Activated CD4-positive, alpha-beta T cell treated with anti-CD3 and anti-CD28 coated beads, Interleukin-2, amount 50 U/mL, for 4 hours (primary cell): Measurements from ENCODE around the gene PHACTR1.

Experiments
- DNase-seq, 2 experiments: peaks; one replicate each; pipeline ENCODE4 v3.0.0-alpha.2; 2020

PHACTR1 gene

GRCh38 chr6:13172291-13172690 lies 455.7 kb downstream of the PHACTR1 start:
- DNase-seq: no peak

- no peak for DNase-seq
These were observed 458.5 kb downstream of the PHACTR1 start for GRCh38 chr6:13175087-13175486.

- DNase-seq: no peak
These were observed 459.2 kb downstream of the PHACTR1 start for GRCh38 chr6:13175759-13176158.

- no peak for DNase-seq
These were observed 461.1 kb downstream of the PHACTR1 start for GRCh38 chr6:13177664-13178063.

GRCh38 chr6:13178107-13178506 lies 461.5 kb downstream of the PHACTR1 start:
- DNase-seq: no peak

GRCh38 chr6:13180538-13180937 lies 464.0 kb downstream of the PHACTR1 start:
- no peak for DNase-seq

GRCh38 chr6:13181393-13181792 lies 464.8 kb downstream of the PHACTR1 start:
- DNase-seq: no peak

- DNase-seq: no peak
These were observed 467.0 kb downstream of the PHACTR1 start for GRCh38 chr6:13183415-13184088.

GRCh38 chr6:13184089-13184468 lies 467.5 kb downstream of the PHACTR1 start:
- no peak for DNase-seq

- no peak for DNase-seq
These were observed 468.0 kb downstream of the PHACTR1 start for GRCh38 chr6:13184547-13184946.

- DNase-seq: no peak
These were observed 470.3 kb downstream of the PHACTR1 start for GRCh38 chr6:13186861-13187260.

GRCh38 chr6:13187692-13188091 lies 471.1 kb downstream of the PHACTR1 start:
- DNase-seq: no peak

GRCh38 chr6:13188306-13188705 lies 471.7 kb downstream of the PHACTR1 start:
- DNase-seq: no peak

GRCh38 chr6:13189710-13190109 lies 473.1 kb downstream of the PHACTR1 start:
- no peak for DNase-seq

- DNase-seq: no peak
These were observed 473.8 kb downstream of the PHACTR1 start for GRCh38 chr6:13190376-13190775.

- no peak for DNase-seq
These were observed 474.9 kb downstream of the PHACTR1 start for GRCh38 chr6:13191461-13191860.

GRCh38 chr6:13194852-13195251 lies 478.3 kb downstream of the PHACTR1 start:
- no peak for DNase-seq

- DNase-seq: no peak
These were observed 479.2 kb downstream of the PHACTR1 start for GRCh38 chr6:13195803-13196202.

- no peak for DNase-seq
These were observed 481.6 kb downstream of the PHACTR1 start for GRCh38 chr6:13198168-13198567.

- no peak for DNase-seq
These were observed 484.8 kb downstream of the PHACTR1 start for GRCh38 chr6:13201336-13201735.

- DNase-seq: no peak
These were observed 486.6 kb downstream of the PHACTR1 start for GRCh38 chr6:13203145-13203544.

GRCh38 chr6:13205106-13205505 lies 488.5 kb downstream of the PHACTR1 start:
- no peak for DNase-seq

- DNase-seq: no peak
These were observed 495.5 kb downstream of the PHACTR1 start for GRCh38 chr6:13212096-13212495.

GRCh38 chr6:13212538-13212937 lies 496.0 kb downstream of the PHACTR1 start:
- no peak for DNase-seq

GRCh38 chr6:13215390-13215789 lies 498.8 kb downstream of the PHACTR1 start:
- DNase-seq: no peak
